Amniotic stem cell (primary cell): ENCODE measurements around the gene ATAD1.
"Not testable (repeated sequence)": the region's sequence is repeated elsewhere in the genome, so short reads cannot be mapped to it uniquely, and the experiment has no call there.

Source experiments
- DNase-seq: peaks from one replicate; lab custom pipeline; 2025; lab: John Stamatoyannopoulos, UW

The ATAD1 gene

GRCh38 chr10:87817609-87818504 lies at the start of gene ATAD1:
Gene ATAD1 (minus strand): TSS chr10:87818226. CDS start chr10:87814599, 3,627 bp downstream.
- DNase-seq = peak; percentile 62

GRCh38 chr10:87867453-87867852 lies 49.4 kb upstream of the ATAD1 start:
- DNase-seq = no peak

GRCh38 chr10:87866412-87866974 lies 48.5 kb upstream of the ATAD1 start:
- no peak for DNase-seq

- no peak for DNase-seq
Measured at GRCh38 chr10:87865241-87865881, 47.3 kb upstream of the ATAD1 start.

GRCh38 chr10:87864496-87865059 lies 46.6 kb upstream of the ATAD1 start:
- DNase-seq = no peak

GRCh38 chr10:87863951-87864495 lies 46.0 kb upstream of the ATAD1 start:
- not testable (repeated sequence) for DNase-seq

- DNase-seq = peak; percentile 90
Measured at GRCh38 chr10:87863053-87863943, 45.3 kb upstream of the ATAD1 start, which contains the start of the genes KLLN and PTEN. Gene KLLN (minus strand): TSS chr10:87863533. CDS start chr10:87862487, 1,046 bp downstream. Gene PTEN (plus strand): TSS chr10:87863625. CDS start chr10:87864470, 845 bp downstream.

GRCh38 chr10:87862679-87863052 lies 44.6 kb upstream of the ATAD1 start:
- DNase-seq = no peak

- peak; percentile 82 for DNase-seq
Measured at GRCh38 chr10:87861953-87862678, 44.1 kb upstream of the ATAD1 start.

GRCh38 chr10:87861566-87861952 lies 43.5 kb upstream of the ATAD1 start:
- no peak for DNase-seq

GRCh38 chr10:87860816-87861403 lies 42.9 kb upstream of the ATAD1 start:
- DNase-seq = no peak

GRCh38 chr10:87860156-87860795 lies 42.2 kb upstream of the ATAD1 start:
- peak; percentile 43 for DNase-seq

- DNase-seq = not testable (repeated sequence)
Measured at GRCh38 chr10:87855665-87856064, 37.6 kb upstream of the ATAD1 start.

- not testable (repeated sequence) for DNase-seq
Measured at GRCh38 chr10:87855247-87855646, 37.2 kb upstream of the ATAD1 start.

- no peak for DNase-seq
Measured at GRCh38 chr10:87852089-87852488, 34.1 kb upstream of the ATAD1 start.

GRCh38 chr10:87850742-87851205 lies 32.7 kb upstream of the ATAD1 start:
- DNase-seq = peak; percentile 41

GRCh38 chr10:87849001-87849400 lies 31.0 kb upstream of the ATAD1 start:
- no peak for DNase-seq

- DNase-seq = no peak
Measured at GRCh38 chr10:87847550-87847949, 29.5 kb upstream of the ATAD1 start.

- DNase-seq = not testable (repeated sequence)
Measured at GRCh38 chr10:87846711-87847110, 28.7 kb upstream of the ATAD1 start.
